ENCODE data around the gene MTNR1A.
A peak's percentile ranks its signal among the peaks of the same experiment; 100 is the strongest.
"Not testable (repeated sequence)": the region's sequence is repeated elsewhere in the genome, so short reads cannot be mapped to it uniquely, and the experiment has no call there.

The MTNR1A gene

DNA sequence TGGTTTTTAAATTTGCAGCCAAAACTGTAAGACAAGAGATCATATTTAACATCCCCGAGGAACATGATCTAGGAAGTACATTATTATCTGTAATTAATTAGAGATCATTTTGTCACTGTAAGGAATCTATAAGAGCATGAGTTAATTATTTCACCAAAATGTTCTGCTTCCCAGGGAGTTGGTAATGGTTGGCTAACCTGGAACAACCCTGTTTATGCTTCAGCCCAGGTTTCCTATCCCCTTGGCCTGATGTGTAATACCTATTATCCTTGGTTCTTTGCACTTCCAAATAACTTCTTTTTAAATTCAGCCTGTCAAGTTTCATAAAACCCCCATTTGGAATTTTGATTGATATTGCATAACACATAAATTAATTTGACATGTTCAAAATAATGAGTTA, 6.4 kb upstream of the MTNR1A start:
- DNase-seq (ENCODE audit: low spot score): no peak

DNA sequence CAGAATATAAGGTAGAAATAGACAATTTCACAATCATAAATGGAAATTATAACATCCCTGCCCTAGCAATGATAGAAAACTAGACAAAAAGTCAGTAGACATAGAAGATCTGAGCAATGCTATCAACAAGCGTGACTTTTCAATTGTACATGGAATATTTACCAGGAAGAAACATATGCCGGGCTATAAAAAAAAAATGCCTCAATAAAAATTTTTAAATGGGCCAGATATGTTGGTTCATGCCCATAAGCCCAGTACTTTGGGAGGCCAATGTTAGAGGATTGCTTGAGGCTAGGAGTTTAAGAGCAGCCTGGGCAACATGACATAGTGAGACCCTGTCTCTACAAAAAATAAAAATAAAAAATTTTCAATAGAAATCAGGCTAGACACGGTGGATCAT, 5.3 kb upstream of the MTNR1A start:
- no peak for DNase-seq (ENCODE audit: low spot score)

DNA sequence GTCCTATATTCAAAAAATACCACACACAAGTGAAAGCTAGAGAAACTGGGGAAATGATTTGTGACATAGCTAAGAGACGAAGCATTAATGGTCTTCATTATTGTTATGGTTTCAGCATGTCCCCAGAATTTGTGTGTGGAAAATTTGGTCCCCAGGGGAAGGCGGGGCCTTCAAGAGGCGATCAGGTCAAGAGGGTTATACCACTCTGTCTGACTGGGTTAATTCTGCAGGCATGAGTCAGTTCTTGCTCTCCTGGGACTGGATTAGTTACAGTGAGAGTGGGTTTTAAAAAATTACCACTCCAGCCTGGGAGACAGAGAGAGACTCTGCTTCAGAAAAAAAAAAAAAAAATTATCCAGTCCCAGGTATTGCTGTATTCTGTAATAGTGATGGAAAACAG, 2.1 kb upstream of the MTNR1A start:
- peak; percentile 76 for DNase-seq (ENCODE audit: low spot score)

GRCh38 chr4:186557061-186557460, 1.7 kb upstream of the MTNR1A start:
- no peak for DNase-seq (ENCODE audit: low spot score)

DNA sequence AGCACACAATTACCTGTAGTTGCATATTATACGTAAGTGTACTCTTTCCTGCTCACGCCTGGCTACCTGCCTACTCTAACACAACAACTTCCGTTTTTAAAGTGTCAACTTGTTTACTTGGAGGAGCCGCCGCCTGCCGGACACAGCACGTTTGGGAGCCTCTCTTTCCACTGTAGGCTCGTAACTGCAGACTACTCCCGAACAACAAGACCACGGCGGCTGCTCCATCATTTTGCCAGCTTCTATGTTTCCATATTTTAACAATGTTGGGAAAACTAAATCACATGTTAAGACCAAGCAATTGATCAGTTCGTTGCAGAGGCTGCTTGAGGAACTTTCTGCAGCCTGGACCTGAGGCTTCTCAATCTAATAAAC, 841 bp downstream of the MTNR1A start:
- DNase-seq (ENCODE audit: low spot score): no peak

- no peak for DNase-seq (ENCODE audit: low spot score)
Observed at GRCh38 chr4:186553717-186554116, 1.6 kb downstream of the MTNR1A start.

GRCh38 chr4:186551849-186552248, 3.5 kb downstream of the MTNR1A start:
- DNase-seq (ENCODE audit: low spot score): no peak

DNA sequence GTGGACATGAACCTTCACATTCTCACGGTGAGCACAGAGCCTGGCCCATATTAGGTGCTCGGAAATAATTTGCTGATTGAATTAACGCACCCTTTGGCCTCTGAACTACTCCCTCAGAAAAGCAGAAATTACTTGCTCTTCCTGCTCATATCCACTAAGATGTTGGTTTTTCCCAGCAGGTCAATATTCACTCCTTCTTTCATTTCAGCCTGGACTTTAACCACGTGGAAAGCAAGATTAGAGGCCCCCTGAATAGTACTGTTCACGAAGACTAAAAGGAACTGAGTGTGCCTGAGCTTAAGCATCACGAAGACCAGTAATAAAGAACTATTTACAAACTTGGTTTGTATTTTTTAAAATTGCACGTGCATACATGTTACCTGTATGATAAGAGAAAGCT, 9.9 kb downstream of the MTNR1A start:
- DNase-seq (ENCODE audit: low spot score): no peak

GRCh38 chr4:186543206-186543605, 12.2 kb downstream of the MTNR1A start:
- DNase-seq (ENCODE audit: low spot score): no peak

DNA sequence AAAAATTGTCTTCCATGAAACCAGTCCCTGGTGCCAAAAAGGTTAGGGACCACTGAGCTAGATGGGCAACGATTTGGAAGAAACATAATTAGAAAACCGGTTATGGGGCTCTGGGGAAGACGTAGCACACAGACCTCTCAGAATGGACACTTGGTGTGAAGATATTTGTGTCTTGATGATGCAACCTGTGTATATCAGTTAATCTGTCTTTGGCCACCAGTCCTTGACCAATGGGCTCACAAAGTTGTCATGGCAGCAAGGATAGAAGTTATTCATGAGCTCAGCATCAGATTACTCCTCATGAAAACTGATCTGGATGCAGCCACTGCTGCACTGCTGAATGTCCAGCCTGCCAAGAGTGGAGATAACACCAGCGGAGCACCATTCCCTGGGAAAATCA, 13.6 kb downstream of the MTNR1A start:
- no peak for DNase-seq (ENCODE audit: low spot score)

DNA sequence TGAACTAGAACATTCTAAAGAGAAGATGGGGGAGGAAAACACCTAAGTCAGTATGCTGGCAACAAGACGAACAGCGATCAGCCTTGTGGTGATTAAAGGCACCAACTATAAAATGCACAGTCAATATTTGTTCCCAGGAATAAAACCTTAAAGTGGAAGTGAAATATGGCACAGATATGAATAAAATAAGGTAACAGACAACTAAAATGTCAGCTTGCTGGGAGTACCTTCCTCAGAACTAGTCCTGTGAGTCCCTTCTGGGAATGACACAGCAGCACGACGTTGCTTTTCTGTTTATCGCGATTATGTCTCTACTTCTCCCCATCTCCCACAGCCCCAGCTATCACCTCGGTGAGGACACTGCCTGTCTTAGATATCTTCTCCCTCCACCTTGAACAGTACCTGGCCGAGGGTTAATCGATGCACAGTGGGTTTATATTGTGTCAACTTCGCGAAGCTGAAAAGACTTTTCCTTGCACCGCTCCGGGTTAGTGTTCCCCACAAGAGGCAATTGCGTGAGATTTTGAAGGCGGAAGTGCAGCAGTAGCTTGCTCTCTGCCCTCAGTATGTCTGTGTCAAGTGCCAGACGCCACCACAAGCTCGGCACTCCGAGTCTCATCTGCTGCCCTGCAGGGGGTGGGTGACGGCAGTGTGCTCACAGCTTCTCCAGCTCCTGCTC, 17.4 kb downstream of the MTNR1A start:
- no peak for DNase-seq (ENCODE audit: low spot score)

GRCh38 chr4:186536285-186536684, 19.1 kb downstream of the MTNR1A start:
- no peak for DNase-seq (ENCODE audit: low spot score)

- no peak for DNase-seq (ENCODE audit: low spot score)
Observed at GRCh38 chr4:186534056-186534455, 21.3 kb downstream of the MTNR1A start.

- not testable (repeated sequence) for DNase-seq (ENCODE audit: low spot score)
Observed at GRCh38 chr4:186523927-186524326, 31.4 kb downstream of the MTNR1A start.

DNA sequence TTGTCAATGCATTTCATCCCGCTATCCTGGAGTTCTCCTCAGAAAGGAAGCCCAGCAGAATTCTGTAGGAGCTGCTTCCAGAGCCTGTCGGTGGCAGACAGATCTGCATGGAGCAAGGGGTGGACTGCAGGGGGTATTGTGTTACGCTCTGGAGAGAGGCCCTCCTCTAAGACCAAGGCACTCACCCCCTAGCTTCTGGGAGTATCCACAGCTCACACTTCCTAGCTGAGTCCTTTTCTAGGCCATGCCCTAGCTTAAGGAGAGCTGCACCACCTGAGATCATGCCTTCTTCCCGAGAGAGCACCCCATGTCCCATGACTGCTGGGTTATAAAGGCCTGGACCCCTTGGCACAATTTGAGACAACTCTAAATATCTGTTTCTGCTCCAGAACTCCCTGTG, 39.1 kb downstream of the MTNR1A start:
- DNase-seq (ENCODE audit: low spot score): no peak

- no peak for DNase-seq (ENCODE audit: low spot score)
Observed at GRCh38 chr4:186514271-186514950, 41.0 kb downstream of the MTNR1A start.

DNA sequence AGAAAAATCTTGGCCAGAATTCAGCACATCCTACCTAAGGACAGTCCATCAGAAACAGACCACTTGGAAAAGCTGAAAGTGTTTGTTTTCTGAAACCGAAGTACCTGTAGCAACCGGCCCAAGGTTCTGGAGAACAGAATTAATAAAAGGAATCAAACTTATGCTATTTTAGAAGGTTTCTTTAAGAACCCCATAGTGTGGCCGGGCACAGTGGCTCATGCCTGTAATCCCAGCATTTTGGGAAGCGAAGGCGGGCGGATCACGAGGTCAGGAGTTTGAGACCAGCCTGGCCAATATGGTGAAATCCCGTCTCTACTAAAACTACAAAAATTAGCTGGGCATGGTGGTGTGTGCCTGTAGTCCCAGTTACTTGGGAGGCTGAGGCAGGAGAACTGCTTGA, 50.6 kb downstream of the MTNR1A start:
- not testable (repeated sequence) for DNase-seq (ENCODE audit: low spot score)

DNA sequence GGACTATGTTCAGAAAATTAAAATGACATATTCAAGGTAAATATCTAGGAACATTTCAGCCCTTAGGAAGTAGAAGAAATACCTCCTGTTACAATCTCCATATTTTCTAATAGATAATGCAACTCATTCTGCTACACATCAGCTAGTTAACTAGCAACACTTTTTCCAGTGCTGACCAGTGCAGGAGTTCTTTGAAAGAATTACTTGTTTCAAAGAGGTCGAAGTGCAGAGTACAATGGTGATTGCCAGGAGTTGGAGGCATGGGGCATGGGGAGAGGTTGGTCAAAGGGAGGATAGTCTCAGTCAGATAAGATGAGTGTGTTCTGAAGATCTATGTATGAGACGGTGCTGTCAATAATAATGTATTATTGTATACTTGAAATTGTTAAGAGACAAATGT, 53.1 kb downstream of the MTNR1A start:
- no peak for DNase-seq (ENCODE audit: low spot score)

DNA sequence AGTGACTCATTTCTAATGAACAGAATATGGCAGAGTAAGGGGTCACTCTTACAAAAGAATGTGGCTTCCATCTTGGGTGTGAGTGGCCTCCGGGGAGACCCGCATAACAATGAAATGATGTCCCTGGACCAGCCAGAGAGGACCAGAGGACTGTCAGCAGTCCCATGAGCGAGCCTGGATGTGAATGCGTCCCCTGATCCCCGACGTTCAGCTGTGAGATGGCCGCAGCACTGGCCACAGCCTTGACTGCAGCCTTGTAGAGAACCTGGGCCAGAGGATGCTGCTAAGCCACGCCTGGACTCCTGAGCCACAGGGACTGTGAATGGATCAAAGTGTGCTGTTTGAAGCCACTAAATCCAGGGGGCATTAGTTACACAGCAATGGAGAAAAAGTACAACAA, 53.8 kb downstream of the MTNR1A start:
- no peak for DNase-seq (ENCODE audit: low spot score)

DNA sequence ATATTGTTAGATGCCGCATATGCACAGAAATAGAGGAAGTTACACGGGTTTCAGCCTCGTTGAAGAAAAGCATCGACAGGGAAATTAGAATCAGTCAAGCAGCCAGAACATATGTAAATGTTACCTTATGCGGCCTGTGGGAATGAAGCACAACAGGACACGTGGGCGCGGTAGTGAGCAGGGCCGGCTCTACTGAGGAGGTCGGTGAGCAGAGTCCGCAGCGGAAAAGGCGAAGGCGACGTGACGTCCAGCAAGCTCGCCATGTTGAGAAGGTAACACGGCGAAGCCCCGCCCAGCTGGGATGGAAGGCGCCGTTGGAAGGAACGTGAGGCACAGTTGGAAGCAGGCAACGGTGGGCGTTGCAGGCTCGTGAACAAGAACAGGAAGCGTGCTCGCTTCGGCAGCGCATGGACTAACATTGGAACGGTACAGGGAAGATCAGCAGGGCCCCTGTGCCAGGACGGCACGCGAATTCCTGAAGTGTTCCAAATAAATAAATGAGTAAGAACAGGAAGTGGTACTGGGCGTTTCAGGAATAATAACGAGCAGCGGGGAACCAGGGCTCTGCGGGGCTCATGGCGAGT, 54.6 kb downstream of the MTNR1A start:
- no peak for DNase-seq (ENCODE audit: low spot score)

GRCh38 chr4:186499467-186499866, 55.9 kb downstream of the MTNR1A start:
- no peak for DNase-seq (ENCODE audit: low spot score)

DNA sequence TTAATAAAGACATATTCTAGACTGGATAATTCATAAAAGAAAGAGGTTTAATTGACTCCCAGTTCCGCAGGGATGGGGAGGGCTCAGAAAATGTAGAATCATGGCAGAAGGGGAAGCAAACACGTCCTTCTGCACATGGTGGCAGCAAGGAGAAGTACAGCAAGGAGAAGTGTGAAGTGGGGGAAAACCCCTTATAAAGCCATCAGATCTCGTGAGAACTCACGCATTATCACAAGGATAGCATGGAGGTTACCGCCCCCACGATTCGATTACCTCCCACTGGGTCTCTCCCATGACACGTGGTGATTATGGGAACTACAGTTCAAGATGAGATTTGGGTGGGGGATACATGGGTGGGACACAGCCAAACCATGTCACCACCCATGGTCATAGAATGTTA, 58.3 kb downstream of the MTNR1A start:
- no peak for DNase-seq (ENCODE audit: low spot score)

GRCh38 chr4:186494496-186494895, 60.9 kb downstream of the MTNR1A start:
- DNase-seq (ENCODE audit: low spot score): no peak

- DNase-seq (ENCODE audit: low spot score): no peak
Observed at GRCh38 chr4:186487726-186488125, 67.6 kb downstream of the MTNR1A start.
